Hindlimb muscle (tissue), 1 donor: ENCODE measurements around the gene SELENOP. TPM values are rescaled to one million over a fixed set of nuclear protein-coding genes. Genes with fewer than 3 reads are reported as not detected.
"Not testable (repeated sequence)": the region's sequence is repeated elsewhere in the genome, so short reads cannot be mapped to it uniquely, and the experiment has no call there.

Source experiments
- DNase-seq: peaks from one replicate; pipeline ENCODE4 v3.0.0-alpha.2; 2013
- polyA plus RNA-seq: library from polyadenylated mRNA; unstranded; fragments of 120-200 nt; gene quantifications from one replicate; pipeline ENCODE4 v1.2.1, GENCODE V29; 2013; ENCODE audit not compliant: insufficient read length

The SELENOP gene
- polyA plus RNA-seq, 1 donor = 166 TPM

DNA sequence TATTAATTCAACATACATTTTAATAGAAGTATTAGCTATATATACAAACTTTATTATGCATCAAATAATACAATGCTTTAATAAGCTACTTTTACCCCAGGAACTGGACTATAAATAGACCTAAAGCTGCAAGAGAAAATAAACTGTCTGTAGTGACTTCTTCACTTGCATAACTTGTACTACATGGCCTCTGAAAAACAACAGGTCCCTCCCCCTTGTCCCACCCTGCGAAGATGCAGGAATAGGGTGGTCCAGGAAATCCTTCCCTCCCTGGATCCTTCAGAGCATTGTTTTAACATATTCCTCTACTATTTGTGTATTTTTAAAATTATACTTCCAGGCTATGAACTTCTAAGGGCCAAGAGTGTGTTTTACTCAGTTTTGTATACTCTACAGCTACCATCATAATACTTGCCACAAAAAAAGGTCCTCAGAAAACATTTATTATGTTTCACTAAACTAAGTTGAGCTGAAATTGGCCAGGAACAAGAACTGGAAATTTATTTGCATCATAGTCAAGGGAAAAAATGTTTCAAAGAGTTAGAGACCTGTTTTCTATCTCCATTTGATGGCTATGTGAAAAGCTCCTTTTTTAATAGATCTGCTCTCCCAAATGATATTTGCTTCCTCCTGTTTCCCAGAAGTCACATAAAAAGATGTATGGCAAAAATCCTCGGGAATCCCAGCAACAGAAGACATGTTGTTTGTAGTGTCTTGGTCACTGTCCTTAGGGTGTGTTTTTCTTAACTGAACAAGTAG, 15.2 kb upstream of the SELENOP start:
- no peak for DNase-seq

DNA sequence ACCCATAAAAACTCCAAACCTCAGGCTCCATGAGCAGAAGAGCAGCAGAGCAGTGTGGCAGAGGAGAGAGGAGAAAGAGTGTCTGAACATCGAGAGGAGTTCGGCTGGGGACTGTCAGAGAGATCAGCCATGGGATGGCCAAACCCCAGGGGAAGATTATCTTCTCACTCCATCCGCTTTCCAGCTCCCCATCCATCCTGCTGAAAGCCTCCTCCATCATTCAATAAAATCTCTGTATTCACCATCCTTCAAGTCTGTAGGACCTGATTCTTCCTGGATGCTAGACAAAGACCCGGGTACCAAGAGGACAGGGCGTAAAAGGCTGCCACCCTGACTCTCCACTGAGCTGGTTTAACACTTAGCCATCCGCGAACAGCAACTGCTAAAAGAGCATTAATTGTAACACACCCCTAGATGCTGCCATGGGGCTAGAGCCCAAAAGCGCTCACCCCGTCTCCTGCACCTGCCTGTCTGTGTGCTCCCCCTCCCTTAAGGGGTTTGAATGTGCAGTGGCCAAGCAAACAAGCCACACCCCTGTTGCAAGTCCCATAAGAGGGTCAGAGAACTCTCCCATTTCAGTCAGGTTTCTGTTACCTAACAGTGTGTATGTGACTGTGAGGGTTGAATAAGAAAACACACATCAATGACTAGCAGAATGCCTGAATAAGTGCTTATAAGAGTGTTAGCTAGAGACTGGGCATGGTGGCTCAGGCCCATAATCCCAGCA, 13.9 kb upstream of the SELENOP start:
- DNase-seq = no peak

DNA sequence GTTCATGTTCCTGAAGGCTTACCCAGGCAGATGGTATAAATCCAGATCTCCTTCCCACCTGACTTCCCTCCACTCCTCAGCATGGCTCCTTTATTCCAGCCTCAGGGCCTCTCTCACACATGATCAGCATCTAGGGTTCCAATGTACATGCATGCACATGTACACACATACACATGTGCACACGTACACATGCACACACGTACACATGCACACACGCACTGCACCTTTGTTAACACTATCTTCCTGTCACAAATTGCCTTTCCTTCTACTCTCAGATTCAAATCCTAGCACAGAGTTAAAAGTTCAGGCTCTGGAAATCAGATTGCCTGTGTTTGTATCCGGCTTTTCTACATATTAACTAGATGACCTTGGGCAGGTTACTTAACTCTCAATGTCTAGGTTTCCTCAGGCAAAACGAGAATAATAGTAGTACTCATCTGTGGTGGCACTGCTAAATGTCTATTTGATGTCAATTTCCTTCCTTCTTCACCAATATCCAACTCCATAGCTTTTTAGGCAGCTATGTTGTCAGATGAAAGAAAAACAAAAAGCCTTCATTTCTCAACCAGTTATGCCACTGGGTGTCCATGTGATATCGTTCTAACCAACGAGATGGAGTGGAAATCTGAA, 12.8 kb upstream of the SELENOP start:
- no peak for DNase-seq

DNA sequence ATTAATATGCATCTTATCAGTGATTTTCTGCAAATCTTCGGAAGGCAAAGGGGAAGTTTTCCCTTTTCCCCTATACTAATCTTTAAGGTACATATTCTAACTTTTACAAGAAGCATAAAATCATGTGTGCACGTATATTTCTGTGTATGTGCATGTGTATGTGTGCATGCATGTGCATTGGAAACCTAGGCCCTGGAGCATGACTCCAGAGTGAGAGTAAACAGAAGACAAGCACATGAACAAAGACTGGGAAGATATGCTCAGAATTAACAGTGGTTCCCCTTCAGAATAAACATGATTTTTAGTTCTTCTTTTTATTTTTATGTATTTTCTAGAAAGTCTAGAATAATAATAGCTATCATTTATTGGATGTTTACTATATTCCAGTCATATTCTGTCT, 10.9 kb upstream of the SELENOP start:
- DNase-seq = no peak

DNA sequence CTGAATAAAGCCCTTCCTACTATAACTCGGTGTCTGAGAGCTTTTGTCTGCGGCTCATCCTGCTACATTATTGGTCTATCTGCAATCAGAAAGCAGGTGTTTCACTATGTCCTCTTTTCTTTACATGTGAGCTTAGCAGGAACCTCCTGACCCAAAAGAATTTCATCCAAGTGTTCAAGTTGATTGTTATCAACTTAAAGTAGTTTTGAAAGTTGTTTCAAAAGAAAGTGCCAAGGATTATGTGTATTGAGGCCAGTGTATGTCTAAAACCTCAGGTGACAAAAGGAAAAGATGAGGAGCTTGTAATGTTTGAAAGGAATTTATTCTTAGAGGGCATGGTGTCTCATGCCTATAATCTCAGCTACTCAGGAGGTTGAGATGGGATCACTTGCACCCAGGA, 8.1 kb upstream of the SELENOP start:
- DNase-seq = no peak

DNA sequence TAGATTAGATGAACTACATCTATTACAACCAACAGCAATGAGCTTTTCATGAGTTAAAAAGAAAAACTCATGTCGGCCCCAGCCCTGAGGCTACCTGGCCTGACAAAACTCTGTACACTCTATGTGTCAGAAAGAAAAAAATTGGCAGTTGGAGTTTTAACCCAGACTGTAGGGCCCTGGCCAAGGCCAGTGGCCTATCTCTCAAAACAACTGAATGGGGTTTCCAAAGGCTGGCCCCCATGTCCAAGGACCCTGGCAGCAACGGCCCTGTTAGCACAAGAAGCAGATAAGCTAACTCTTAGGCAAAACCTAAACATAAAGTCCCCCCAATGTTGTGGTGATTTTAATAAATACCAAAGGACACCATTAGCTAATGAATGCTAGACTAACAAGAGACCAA, 4.9 kb upstream of the SELENOP start:
- DNase-seq = not testable (repeated sequence)

DNA sequence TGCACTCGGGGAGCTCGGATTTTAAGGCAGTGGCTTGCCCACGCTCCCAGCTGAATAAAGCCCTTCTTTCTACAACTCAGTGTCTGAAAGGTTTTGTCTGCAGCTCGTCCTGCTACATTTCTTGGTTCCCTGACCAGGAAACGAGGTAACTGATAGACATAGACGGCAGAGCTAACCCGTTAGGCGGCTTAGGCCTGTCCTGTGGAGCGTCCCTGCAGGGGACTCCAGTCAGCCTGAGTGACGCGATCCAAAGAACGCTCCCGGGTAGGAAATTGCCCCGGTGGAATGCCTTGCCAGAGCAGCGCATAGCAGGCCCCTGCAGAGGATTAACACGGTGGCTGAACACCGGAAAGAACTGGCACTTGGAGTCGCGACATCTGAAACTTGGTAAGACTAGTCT, 1.8 kb upstream of the SELENOP start:
- no peak for DNase-seq

DNA sequence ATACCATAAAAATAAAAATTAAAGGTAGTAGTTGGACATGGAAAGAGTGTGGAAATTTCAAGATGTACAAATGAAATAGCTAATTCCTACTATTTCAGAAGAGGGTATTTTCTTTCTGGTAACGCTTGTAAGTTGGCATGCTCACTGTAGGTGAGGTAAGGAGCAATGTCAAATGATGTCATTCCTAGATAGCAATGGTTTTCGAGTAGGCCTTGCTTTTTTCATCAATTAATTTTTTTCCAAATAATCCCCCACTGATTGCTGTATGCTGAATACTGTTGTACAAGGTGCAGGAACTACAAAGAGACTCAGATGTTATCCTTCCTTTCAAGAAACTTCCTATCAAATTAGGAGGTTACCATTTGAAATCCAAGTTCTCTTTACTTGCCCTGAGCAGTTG, 928 bp upstream of the SELENOP start:
- DNase-seq = no peak

DNA sequence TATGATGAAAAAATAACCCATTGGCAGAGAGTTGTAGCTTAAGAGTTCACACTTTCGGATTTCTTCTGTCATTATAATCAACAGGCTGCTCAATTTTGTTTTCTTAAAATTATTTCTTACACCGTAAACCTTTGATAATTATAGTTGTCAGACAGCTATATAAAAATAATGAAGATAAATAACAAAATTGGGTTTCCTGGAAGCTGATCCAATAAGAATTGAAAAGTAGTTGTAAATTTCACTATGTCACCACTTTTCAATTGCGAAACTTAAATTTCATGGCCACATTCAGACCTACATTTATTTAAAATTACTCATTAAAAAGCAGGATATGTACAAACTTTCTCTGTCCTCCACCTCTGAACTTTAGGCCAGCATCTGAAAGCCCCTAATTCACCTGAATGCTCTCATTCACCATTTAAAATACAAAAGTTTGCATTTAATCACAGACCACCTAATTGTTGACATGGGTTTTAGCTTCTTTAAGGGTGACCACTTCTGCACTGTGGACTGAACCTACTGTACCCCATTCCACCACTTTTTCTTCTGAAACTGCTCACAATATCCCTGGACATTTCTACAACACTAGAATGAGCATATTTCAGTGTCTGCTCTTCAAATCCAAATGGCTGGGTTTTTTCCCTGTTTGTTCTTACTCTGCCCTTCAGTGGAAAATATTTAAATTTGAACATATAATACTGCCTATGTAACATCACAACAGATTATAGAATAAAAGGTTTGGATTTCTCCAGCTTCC, 680 bp downstream of the SELENOP start:
- no peak for DNase-seq

DNA sequence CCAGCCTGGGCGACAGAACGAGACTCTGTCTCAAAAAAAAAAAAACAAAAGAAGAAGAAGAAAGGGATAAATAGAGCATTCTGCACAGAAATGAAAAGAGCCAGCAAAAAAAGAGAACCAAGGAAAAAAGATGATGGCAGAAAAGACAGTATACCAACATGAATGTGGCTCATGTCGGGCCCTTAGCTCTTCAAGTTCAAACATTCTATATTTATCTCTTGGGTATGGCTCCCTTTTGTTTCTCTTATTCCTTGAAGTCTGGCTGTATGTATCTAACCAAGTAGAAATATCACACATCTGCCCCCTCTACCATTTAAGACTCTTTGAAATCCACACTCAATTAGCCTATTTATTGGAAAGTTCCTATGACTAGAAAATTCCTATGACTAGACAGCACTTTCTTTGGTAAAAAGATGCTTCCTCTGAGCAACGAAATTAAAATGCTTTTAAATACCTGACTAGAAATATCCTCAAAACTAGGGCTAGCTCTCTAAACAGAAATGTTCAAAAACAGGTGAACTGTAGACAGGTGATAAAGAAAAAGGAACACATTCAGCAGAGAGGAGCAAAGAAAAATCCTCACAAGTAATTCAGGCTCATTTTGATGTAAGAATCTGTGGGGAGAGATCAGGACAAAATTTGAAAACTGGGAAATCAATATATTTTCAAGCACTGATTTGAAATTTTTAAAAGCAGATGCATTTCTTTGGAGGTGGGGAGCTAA, 2.6 kb downstream of the SELENOP start:
- DNase-seq = no peak

DNA sequence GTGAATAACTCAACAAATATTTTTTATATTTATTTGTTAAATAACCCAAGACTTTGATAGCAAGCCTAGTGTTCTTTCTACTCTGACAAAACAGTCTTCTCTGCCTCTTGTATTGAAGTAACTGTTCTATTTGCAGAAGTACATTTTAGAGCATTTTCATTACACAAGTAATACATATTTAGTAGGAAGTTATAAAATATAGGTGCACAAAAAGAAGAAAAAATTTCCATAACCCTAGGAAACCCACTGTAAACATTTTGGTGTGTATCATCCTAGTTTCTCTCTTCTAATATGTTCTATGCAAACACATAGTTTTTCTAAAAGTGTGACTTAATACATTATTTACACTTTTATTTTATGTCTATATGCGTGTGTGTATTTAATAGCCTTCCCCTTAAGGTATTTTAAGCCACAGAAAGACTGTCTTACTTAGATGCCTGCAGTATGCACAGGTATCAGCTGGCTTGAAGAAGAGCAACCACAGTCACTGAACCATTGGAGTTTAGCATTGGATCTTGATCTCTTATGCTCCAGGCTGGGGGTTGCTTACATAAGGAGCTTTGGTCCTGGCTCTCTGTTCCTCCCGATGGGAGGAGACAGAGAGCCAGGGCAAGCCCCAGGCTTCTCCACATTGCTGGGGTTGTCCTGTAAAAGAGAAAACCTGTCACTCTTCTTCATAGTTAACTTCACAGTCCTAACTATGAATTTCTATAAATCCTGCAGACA, 3.8 kb downstream of the SELENOP start:
- DNase-seq = no peak

DNA sequence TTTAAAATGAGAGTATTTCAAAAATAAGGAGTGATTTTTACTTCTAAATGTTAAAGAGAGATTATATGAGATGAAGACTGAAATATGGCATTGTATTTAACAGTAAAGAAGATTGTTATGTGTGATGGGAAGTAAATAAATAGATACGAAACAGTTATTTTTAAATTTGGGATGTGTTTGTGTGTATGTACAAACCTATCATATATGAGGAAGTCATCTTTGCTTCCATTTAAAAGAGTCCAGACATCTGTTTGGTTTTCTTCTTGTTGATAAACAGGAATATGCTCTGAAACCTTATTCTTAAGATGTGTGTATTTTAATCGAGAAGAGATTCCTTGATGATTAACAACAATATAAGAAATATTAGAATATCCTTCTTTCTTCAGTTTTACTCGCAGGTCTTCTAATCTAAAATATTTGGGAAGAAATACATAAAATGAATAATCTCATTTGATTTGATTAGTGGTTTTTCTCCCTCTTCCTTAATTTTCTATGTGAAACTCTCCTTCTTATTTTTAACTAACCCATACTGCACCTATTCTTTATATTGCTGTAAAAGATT, 4.9 kb downstream of the SELENOP start:
- no peak for DNase-seq

DNA sequence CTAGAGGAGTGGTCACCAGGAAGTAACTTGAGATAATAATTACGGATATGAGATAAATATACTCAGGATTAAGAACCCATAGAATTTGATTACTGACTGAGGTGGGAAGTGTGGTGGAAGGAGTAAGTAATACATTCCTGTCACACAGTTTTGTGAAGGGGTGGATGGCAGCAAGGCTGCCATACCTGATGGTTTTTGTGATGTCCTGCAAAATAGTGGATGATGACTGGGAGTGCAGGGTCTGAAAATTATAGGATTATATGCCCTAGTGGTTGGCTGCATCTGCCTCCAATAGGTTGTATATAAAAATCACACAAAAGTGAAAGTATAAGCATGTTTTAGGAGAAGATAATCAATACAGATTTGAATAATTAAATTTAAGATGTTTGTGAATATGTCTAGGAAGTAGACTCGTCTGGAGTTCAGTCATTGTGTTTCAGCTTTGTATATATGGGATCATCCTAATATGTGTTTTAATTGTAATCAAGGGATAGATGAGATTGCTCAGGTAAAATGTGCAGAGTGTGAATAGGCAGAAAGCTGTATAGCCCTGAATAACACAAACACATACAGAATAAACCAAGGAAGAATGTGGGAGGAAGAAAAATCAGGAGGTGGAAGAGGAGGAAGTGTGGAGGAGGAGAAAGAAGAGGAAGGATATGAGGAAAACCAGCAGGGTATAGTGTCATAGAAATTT, 5.5 kb downstream of the SELENOP start:
- no peak for DNase-seq

DNA sequence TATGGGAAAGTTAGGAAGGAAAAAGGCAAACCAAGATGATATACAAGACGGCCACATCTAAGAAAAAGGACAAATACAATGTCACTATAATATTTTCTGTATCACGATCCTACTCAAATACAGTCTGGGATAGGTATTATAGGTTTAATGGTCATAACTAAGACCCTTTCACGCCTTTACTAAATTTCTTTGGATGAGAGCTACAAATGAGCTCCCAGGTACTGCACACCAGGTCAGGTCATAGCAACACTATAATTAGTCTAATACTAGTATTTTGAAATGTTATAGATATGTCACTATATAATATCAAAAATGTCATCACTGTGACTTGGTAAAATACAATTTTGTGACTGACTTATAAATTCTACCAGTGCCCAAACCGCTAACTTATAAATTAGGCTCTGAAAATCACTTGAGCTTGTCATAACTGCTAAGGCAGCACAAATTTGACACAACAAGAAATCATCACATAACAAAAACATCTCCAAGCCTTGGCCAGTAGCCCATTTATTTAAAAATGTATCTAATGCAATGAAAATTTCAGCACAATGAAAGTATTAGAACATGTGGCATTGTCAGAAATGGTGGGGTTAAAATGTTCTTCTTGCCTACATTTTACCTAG, 6.9 kb downstream of the SELENOP start:
- no peak for DNase-seq

DNA sequence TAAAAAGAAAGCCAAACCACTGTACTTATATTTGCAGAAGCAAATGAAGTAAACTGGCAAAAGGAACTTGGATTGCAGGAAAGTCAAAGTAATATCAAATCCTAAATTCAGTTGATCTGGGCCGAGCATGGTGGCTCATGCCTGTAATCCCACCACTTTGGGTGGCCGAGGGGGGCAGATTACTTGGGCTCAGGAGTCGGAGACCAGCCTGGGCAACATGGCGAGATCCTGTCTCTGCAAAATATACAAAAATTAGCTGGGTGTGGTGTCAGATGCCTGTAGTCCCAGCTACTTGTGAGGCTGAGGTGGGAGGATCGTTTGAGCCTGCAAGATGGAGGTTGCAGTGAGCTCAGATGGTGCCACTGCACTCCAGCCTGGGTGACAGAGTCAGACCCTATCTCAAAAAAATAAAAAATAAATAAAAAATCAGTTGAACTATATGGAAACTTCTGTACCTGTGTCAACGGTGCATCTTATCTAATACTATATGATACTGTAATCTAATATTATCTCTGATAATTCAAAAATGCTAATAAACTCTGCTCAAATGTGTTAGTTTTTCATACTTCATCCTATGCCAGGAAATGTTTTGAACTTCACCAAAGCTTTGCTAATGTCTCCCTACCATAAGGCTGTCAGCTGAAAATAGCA, 10.1 kb downstream of the SELENOP start:
- DNase-seq = no peak

DNA sequence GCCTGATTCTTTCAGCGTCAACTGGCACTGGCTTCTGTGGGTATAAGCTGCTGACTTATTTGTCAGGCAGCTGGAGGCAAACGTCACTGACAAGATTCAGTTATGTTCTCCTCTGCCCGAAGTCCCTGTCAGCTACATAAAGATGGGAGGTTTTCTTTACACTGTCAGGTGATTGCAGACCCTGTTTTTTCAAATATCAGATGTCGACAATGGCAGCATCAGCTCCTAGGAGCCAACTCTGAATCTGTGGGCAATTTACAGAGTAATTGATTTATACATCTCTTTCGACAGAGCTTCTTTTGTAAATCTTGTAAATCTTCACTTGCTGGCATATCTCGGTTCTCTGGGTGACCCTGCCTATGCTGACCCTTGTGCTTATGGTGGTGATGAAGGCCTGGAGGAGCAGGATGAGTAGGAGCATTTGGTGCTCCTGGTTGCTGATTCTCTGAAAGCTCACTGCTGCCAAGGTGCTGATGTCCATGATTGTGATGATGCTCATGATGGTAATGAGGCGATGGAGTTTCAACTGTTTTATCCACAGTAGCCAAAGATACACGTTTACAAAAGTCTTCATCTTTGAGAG, 10.9 kb downstream of the SELENOP start:
- no peak for DNase-seq

DNA sequence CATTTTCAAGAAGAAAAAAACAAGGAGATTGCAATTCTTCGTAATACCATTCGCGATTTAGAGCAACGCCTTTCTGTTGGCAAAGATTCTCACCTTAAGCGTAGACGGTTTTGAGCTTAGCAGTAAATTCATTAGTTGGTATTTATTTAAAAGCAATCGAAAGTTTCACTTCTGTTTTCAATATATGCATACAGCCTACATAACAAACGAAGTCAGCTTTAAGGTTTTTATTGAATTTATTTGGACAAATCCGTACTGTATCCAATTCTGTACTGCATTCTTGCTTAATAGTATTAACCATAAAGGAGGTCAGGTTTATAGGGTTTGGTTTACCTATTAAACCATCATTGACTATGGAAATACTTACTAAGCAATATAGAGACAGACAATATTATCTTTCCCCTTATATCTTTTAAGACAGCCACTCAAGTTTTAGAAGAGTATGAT, 12.0 kb downstream of the SELENOP start:
- no peak for DNase-seq

DNA sequence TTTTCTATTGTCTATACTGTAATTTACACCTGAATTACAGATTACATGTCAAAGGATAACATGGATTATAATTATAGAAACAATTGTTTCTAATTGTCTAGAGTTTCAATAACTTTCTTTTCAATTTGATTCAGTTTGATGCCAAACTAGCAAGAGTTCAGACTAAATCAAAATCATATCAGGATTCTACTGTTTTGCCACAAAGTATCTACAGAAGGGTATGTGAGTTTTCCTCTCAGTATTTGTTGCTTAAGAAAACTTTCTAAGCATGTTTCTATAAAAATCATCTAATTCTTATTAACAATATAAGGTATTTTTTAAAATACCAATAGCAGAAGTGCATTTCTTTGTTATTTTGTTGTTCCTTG, 12.5 kb downstream of the SELENOP start:
- no peak for DNase-seq
